Measurements from ENCODE around the gene ETV2.
A peak's percentile ranks its signal among the peaks of the same experiment; 100 is the strongest.
"Not testable (repeated sequence)": the region's sequence is repeated elsewhere in the genome, so short reads cannot be mapped to it uniquely, and the experiment has no call there.

Gene ETV2, protein sequence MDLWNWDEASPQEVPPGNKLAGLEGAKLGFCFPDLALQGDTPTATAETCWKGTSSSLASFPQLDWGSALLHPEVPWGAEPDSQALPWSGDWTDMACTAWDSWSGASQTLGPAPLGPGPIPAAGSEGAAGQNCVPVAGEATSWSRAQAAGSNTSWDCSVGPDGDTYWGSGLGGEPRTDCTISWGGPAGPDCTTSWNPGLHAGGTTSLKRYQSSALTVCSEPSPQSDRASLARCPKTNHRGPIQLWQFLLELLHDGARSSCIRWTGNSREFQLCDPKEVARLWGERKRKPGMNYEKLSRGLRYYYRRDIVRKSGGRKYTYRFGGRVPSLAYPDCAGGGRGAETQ

DNA sequence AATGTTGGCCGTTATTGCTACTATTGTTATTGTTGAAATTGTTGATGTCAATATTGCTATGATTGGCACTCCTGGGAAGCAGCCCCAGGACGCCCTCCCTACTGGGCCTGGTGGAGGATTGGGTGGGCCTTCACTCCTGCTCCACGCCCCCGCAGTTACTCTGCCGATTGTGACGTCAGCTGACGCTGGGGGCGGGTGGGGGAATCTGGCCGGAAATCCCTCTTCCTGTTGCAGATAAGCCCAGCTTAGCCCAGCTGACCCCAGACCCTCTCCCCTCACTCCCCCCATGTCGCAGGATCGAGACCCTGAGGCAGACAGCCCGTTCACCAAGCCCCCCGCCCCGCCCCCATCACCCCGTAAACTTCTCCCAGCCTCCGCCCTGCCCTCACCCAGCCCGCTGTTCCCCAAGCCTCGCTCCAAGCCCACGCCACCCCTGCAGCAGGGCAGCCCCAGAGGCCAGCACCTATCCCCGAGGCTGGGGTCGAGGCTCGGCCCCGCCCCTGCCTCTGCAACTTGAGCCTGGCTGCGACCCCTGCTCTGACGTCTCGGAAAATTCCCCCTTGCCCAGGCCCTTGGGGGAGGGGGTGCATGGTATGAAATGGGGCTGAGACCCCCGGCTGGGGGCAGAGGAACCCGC, at the start of gene ETV2:
TSS of gene ETV2 (plus strand) at position 231 of the 637 bp plus-strand sequence. CDS start 716 bp downstream, outside the sequence.
- DNase-seq = peak in 1 of 58 donors; percentile 20

DNA sequence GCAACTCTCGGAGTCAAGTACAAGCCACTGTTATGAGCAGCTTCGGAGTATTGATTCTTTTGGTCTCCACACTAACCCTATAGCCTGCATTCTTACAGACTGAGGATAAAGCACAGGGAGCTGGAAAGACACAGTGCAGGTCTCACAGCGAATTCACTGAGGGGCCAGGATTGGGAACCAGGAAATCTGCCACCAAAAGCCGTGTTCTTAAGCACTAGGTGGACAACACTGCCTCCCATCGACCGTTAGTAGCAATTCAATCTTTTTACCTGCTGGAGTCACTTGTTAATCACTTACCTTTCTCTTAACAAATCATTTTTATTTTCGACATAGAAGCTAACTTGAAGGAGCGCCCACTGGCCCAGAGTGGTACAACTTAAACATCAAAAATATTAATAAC, 49.3 kb upstream of the ETV2 start:
- peak in 2 of 58 donors; percentile 1 to 3 for DNase-seq

DNA sequence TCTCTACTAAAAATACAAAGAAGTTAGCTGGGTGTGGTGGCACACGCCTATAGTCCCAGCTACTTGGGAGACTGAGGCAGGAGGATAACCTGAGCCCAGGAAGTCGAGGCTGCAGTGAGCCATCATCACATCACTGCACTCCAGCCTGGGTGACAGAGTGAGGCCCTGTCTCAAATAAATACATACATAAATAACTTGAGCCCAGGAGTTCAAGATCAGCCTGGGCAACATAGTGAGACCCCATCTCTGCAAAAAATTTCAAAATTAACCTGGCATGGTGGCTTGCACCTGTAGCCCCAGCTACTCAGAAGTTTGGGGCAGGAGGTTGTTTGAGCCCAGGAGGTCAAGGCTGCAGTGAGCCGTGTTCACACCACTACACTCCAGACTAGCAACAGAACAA, 46.5 kb upstream of the ETV2 start:
- not testable (repeated sequence) for DNase-seq

DNA sequence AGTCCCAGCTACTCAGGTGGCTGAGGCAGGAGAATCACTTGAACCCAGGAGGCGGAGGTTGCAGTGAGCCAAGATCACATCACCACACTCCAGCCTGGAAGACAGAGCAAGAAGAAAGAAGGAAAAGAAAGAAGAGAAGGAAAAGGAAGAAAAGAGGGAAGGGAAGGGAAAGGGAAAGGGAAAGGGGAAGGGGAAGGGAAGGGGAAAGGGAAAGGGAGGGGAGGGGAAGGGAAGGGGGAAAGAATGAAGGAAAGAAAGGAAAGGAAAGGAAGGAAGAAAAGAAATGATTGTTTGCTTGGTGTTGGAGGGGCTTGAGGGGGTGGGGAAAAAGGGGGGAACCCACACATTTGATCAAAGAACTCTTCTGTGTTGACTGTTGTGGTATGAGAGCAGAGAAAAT, 45.6 kb upstream of the ETV2 start:
- no peak for DNase-seq

DNA sequence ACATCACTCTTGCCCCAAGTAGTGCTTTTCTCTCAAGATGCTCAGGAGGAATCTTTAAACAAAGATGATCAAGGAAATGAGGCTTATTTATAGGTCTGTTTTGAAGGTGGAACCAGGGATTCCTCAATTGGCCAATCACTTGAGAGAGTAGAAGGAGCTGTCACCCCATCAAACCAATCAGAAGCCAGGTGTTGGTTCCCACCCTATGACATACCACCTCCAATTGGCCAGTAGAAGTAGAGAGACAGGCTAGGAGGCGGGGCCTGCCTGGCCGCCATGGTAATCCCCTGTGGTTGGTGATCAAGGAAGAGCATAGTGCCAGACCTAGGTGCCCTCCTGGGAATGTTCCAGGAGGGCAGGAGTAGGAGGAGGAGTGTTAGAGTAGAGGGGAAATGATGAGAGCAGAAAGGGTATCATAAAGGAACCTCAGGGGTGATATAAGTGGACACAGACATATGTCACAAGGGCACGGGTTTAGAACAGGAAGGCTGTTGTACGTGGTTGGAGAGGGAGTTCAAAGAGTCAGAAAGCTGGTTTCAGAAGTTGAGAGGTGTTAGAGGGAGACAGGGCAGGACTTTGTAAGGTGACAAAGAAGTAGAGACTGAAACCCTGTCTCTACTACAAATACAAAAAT, 45.1 kb upstream of the ETV2 start:
- no peak for DNase-seq

DNA sequence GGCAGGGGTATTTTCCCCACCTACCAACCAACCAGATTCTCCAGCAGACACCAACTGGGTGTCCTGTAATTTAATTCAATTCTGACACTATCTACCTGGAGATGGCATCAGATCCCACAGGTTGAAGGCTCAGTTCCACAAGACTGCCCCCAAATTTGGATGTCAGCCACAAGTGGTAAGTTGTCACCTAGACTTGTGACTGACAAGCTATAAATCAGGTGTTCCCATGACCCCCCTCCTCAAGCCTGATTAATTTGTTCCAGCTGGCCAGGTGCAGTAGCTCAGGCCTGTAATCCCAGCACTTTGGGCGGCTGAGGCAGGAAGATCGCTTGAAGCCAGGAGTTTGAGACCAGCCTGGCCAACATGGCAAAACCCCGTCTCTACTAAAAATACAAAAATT, 39.6 kb upstream of the ETV2 start:
- no peak for DNase-seq

DNA sequence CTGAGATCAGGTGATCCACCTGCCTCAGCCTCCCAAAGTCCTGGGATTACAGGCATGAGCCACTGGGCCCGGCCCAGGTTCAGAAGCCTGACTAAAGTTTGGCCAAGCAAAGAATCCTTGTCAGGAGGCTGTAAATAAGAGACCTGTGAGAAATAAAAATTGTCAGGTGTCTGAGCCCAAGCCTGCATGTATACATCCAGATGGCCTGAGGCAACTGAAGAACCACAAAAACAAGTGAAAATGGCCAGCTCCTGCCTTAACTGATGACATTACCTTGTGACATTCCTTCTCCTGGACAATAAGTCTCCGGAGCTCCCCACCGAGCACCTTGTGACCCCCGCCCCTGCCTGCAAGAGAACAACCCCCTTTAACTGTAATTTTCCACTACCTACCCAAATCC, 37.1 kb upstream of the ETV2 start:
- DNase-seq = not testable (repeated sequence)

DNA sequence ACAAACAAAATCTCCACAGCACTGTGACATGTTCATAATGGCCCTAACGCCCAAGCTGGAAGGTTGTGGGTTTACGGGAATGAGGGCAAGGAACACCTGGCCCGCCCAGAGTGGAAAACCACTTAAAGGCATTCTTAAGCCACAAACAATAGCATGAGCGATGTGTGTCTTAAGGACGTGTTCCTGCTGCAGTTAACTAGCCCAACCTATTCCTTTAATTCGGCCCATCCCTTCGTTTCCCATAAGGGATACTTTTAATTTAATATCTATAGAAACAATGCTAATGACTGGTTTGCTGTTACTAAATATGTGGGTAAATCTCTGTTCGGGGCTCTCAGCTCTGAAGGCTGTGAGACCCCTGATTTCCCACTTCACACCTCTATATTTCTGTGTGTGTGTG, 34.4 kb upstream of the ETV2 start:
- not testable (repeated sequence) for DNase-seq

DNA sequence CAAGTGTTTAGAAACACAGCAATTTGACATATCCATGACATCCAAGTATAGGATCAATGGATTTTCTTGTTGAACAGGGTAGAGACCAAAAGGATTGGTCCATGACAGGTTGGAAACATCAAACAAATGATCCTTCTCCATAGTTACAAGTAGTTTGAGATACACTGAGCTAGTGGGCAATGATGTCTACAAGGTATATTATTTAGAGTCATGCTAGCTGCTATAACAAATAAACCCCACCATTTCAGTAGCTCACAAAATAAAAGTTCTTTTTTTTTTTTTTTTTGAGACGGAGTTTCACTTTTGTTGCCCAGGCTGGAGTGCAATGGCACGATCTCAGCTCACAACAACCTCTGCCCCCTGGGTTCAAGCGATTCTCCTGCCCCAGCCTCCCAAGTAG, 33.9 kb upstream of the ETV2 start:
- DNase-seq = no peak

DNA sequence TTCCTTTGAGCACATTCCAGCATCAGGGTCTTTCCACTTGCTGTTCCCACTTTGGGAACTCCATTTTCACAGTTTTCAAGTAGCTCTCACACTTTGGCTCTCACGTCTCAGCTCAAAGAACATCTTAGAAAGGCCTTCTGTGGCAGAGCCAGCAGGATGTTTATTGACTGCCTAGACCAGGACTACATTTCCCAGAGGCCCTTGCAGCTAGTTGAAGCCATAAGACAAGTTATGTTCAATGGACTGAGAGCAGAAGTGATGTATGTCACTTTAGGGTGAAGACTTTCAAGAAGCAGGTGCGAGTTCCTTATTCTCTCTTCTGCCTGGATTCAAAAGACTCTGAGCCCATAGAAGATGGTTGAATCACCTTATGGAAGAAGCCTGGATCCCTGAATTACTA, 33.3 kb upstream of the ETV2 start:
- no peak for DNase-seq

DNA sequence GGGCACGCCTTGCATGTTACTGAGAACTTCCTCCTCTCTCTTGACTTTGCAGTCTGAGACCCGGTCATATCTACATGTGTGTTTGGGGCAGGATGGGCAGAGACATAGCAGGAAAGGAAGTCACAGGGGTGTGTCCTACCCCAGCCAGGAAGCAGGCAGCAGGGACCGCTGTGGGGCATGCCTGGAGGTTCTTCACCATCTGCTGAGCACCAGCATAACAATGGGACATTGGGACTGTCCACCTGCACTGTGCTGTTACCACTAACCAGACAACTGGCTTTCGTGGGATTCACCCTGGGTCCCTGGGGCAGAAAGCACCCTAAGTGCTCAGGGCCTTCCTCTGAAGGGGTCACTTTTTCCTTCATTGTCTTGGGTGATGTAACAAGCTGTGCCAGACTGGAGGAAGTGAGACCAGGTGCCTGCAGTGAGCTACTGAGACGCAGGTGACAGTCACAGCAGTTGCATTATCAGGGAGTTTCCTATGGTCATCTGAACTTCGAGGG, 31.6 kb upstream of the ETV2 start:
- no peak for DNase-seq

DNA sequence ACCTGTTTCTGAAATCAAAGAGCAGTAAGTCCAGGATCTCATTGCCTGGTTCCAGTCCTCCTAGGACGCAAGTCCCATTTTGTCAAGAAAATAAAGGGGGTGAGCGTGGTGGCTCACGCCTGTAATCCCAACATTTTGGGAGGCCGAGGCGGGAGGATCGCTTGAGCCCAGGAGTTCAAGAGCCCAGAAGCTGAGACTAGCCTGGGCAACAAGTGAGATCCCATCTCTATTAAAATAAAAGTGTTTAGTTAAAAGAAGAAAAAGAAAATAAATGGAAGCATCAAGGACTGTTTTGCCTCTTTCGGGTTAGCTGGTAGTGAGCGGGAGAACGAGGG, 29.4 kb upstream of the ETV2 start:
- DNase-seq = no peak

DNA sequence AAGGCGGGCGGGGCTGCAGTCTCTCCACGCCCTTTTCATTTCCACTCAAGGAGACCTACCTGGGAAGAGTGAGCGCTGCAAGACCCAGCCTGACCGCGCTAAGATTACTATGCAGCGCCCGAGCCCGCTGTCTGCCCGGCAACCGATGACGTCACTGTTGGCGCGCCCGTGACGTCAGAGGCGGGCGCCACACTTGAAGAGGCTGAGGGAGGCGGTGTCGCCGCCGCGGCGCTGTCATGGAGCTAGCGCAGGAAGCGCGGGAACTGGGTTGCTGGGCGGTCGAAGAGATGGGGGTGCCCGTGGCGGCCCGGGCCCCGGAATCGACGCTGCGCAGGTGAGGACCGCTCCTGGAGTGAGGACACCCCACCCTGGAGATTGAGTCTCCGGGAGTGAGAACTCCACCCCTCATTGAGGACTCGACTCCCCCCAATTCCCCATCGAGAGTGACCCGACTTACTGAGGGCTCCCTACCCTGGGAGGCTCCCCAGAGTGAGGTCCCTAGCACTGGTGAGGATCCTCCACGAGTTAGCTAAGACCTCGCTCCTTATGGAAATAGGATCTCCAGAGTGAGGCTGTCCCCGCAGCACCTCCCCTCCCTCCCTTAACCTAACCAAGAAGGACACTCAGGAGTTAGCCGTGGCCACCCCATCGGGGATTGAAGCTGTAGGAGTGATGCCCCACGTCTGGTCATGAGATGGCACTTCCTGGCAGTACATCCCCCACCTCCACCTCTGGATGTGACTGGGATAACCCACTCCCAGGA, 28.8 kb upstream of the ETV2 start, which contains the start of gene HAUS5:
TSS of gene HAUS5 (plus strand) at position 177 of the 763 bp plus-strand sequence. CDS start at position 237, 60 bp downstream.
- DNase-seq = peak; percentile 30 to 95 (median 83)

DNA sequence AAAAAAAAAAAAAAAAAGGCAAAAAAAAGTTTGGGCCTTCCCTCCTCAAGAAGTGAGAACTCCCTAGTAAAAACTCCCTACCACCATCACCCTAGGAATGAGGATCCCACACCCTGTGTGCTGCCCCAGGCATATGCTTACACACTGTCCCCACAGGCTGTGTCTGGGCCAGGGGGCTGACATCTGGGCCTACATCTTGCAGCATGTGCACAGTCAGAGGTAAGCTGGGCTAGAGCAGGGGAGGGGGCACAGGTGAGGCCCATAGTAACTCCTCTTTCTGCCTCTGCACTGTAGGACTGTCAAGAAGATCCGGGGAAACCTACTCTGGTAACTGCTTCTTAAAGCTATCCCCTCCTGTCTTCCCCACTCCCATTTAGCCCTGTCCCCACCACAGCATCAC, 28.0 kb upstream of the ETV2 start:
- DNase-seq = no peak

DNA sequence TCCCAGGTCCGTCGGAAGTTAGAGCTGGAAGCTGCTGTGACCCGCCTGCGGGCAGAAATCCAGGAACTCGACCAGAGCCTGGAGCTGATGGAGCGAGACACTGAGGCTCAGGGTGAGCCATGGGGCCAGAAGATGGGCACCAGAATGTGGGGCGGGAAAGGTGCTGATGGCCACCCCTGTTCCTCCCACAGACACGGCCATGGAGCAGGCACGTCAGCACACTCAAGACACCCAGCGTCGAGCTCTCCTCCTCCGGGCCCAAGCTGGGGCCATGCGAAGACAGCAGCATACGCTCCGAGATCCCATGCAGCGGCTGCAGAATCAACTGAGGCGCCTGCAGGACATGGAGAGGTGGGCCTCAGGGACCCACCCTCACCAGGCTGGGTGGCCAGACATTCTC, 26.5 kb upstream of the ETV2 start:
- DNase-seq = no peak

DNA sequence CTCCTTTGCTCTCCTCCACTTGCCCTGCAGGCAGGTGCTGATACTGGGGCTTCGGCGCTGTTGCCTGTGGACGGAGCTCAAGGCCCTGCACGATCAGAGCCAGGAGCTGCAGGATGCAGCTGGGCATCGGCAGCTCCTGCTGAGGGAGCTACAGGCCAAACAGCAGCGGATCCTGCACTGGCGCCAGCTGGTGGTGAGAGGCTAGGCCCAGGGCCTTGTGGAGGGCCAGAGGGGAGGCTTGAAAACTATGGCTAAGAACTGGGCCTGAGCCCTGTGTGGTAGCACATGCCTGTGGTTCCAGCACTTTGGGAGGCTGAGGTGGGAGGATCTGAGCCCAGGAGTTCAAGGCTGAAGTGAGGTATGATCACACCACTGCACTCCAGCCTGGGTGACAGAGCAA, 22.7 kb upstream of the ETV2 start:
- no peak for DNase-seq

DNA sequence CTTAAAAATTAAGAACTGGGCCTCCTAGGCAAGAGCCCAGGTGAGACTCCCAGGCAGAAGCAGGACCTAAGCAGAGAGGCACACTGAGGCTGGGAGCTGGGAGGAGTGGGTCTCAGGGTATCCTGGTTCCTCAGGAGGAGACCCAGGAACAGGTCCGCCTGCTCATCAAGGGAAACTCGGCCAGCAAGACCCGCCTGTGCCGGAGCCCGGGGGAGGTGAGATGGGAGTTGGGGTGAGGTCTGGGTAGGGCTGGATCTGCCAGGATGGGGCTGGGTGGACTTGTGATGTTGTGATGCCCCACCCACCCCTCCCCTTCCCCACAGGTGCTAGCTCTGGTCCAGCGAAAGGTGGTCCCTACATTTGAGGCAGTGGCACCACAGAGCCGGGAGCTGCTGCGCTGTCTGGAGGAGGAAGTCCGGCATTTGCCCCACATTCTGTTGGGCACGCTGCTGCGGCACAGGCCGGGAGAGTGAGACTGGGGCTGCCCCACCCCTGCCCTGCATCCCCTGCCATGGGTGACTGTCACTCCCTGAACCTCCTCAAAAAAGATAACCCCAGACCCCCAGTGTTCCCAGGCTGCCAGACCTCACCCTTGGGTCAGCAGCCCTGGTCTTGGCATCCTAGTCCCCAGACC, 22.1 kb upstream of the ETV2 start:
- no peak for DNase-seq

DNA sequence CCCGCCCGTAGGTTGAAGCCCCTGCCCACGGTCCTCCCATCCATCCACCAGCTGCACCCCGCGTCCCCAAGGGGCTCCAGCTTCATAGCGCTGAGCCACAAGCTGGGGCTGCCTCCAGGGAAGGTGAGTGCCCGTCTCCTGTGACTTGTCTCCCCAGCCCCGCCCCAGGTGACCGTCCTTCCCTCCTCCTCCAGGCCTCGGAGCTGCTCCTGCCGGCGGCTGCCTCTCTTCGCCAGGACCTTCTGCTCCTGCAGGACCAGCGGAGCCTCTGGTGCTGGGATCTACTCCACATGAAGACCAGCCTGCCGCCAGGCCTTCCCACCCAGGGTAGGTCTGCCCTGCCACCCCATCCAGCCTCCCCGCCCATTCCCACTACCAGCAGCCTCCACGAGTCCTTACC, 21.5 kb upstream of the ETV2 start:
- no peak for DNase-seq

DNA sequence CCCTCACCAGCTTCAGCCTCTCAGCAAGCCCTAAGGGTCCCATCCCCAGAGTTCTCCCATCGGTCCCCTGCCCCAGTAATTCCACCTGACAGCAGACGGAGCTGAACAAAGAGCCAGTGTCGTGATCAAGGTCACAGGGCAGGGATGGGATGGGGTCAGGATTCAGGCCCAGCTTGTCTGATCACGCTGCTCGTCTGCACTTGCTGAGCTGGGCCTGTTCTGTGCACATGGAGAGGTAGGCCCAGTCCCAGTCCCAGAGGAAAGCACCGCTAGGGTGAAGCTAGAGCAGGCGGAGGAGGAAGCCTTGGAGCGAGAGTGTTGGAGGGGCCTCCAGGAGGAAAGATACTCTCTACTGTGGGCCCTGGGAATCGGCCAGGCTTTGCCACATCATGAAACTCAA, 19.8 kb upstream of the ETV2 start:
- no peak for DNase-seq

DNA sequence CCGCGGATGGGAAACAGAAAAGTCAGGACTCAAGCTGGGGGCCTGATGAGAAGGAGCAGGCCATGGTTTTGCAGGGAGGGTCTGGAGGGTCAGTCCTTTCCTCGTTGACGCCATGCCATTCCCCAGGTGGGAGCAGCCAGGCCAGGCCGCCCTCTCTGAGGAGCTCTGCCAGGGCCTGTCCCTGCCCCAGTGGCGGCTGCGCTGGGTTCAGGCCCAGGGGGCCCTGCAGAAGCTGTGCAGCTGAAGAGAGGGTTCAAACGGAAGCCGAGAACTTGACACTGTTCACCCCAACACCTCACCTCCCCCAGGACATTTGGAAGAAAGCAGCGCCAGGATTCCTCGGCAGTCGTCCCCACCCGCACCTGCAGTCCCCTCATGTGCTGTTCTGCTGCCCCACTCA, 18.8 kb upstream of the ETV2 start:
- no peak for DNase-seq

DNA sequence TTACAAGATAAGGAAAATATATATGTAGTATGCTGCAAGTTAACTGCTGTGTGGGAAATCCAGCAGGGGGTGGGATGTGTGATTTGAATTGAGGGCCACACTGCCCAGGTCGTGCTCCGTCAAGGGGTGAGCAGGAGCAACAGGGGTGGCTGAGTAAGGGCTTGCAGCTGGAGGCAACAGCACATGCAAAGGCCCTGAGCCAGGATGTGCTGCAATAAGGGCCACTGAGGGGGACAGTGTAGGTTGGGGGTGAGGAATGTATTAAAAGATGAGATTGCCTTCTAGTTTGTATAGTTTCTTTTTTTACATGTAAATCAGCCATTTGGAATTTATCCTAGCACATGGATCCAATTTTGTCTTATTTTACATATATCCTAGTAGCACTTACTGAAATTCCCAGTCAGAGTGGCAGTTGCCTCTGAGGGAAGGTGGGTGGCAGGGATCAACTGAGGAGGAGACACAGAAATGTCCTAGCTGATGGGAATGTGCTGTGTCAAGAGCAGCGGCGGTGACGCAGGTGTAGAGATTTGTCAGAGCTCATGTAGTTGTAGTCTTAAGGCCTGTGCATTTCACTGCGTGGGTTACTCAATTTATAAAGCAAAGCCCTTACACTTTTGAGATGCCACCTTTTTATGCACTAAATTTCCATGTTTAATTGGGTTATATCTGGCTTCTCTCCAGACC, 18.1 kb upstream of the ETV2 start:
- DNase-seq = peak in 23 of 58 donors; percentile 0 to 46 (median 17)

Data from anterior cingulate cortex (tissue), 58 donors.